Neural cell (in vitro differentiated cells): ENCODE results near the gene ZBP1.

ENCODE experiments used
- EZH2 ChIP-seq: fragments of 200-600, 300-800 bp; shearing (Covaris generic), sonication (generic); IDR thresholded peaks from 2 replicates; pipeline ENCODE4 v1.6.1; 2014; ENCODE audit warnings: antibody characterized with exemption, low read length, borderline replicate concordance, mild to moderate bottlenecking; ENCODE audit not compliant: insufficient read depth, poor library complexity, severe bottlenecking
- TF ChIP-seq, protein P1 (sequence below): IDR thresholded peaks from 2 replicates; pipeline ENCODE4 v1.6.1; 2012; ENCODE audit warnings: borderline replicate concordance
- TF ChIP-seq, protein P2 (sequence below): fragments of 450-650 bp; IDR thresholded peaks from 2 replicates; pipeline ENCODE4 v1.5.1; 2014; ENCODE audit warnings: antibody characterized with exemption, mild to moderate bottlenecking, moderate library complexity; ENCODE audit not compliant: poor library complexity, severe bottlenecking

DNA sequence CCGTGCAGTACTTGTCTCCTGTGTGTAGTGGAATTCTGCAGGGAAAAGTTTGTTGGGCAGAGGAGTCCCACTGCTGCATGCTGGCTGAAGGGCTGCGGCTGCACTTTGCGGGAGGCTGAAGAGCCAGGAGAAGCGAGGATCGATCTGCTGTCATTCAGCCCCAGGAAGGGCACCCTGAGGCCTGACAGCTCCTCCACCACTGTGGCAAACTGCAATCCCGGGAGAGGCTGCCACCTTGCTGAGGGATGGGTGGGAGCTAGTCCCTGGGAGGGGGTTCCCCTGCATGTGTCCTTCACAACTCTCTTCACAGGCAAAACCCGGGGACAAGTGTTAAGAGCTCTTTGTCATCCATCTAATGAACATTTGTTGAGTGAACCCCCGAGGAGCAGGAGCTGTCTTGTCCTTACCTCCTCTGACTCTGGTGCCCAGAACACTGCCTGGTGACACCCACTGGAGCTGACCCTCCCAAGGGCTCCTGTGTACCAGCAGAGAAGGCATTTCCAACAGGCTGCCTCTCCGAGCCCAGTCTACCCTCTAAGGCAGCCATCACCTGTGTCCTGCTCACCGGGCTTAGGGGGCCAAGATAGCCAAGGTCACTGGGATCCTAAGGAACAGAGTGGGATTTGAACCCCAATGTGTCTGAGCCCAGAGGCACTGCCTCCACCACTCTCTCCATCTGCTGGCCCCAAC lies 41.6 kb downstream of the ZBP1 start:
- TF ChIP-seq, protein P1, sequence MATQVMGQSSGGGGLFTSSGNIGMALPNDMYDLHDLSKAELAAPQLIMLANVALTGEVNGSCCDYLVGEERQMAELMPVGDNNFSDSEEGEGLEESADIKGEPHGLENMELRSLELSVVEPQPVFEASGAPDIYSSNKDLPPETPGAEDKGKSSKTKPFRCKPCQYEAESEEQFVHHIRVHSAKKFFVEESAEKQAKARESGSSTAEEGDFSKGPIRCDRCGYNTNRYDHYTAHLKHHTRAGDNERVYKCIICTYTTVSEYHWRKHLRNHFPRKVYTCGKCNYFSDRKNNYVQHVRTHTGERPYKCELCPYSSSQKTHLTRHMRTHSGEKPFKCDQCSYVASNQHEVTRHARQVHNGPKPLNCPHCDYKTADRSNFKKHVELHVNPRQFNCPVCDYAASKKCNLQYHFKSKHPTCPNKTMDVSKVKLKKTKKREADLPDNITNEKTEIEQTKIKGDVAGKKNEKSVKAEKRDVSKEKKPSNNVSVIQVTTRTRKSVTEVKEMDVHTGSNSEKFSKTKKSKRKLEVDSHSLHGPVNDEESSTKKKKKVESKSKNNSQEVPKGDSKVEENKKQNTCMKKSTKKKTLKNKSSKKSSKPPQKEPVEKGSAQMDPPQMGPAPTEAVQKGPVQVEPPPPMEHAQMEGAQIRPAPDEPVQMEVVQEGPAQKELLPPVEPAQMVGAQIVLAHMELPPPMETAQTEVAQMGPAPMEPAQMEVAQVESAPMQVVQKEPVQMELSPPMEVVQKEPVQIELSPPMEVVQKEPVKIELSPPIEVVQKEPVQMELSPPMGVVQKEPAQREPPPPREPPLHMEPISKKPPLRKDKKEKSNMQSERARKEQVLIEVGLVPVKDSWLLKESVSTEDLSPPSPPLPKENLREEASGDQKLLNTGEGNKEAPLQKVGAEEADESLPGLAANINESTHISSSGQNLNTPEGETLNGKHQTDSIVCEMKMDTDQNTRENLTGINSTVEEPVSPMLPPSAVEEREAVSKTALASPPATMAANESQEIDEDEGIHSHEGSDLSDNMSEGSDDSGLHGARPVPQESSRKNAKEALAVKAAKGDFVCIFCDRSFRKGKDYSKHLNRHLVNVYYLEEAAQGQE = no peak
- TF ChIP-seq, protein P2, sequence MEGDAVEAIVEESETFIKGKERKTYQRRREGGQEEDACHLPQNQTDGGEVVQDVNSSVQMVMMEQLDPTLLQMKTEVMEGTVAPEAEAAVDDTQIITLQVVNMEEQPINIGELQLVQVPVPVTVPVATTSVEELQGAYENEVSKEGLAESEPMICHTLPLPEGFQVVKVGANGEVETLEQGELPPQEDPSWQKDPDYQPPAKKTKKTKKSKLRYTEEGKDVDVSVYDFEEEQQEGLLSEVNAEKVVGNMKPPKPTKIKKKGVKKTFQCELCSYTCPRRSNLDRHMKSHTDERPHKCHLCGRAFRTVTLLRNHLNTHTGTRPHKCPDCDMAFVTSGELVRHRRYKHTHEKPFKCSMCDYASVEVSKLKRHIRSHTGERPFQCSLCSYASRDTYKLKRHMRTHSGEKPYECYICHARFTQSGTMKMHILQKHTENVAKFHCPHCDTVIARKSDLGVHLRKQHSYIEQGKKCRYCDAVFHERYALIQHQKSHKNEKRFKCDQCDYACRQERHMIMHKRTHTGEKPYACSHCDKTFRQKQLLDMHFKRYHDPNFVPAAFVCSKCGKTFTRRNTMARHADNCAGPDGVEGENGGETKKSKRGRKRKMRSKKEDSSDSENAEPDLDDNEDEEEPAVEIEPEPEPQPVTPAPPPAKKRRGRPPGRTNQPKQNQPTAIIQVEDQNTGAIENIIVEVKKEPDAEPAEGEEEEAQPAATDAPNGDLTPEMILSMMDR = no peak
- TF ChIP-seq EZH2 = no peak
